Measurements from ENCODE around the gene XPNPEP3.
"Not testable (repeated sequence)": the region's sequence is repeated elsewhere in the genome, so short reads cannot be mapped to it uniquely, and the experiment has no call there.

XPNPEP3 gene

DNA sequence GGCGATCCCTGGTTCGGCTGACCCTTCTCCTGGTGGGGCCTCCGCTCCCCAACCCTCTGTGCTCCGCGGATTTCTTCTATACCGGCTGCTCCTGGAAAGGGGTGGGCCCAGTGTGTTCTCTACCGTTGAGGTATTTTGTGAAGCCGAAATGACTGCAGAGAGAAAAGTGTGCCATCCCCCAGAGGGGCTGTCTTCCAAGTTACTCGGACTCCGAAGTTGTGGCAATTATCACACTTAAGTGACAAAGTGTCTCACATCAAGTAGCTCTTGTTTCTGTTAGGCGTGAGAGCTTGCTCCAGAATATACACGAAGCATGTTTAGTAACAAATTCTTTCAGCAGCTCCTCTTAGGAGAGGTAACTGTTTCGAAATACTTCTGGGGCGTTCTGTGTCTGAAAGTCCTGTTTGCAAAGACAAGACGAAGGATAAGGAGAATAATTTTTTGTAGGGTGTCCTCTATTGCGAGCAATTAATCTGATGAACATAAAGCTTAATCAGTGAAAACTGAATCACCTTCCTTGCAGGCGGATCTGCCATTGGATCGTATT, 434 bp downstream of the XPNPEP3 start:
- no peak for DNase-seq (ENCODE audit: low read depth)

- DNase-seq (ENCODE audit: low read depth), result no peak
Observed at GRCh38 chr22:40862013-40862412, 5.1 kb downstream of the XPNPEP3 start, which contains the start of gene DNAJB7. Gene DNAJB7 (minus strand): TSS chr22:40862113. CDS start chr22:40861994, 119 bp downstream.

DNA sequence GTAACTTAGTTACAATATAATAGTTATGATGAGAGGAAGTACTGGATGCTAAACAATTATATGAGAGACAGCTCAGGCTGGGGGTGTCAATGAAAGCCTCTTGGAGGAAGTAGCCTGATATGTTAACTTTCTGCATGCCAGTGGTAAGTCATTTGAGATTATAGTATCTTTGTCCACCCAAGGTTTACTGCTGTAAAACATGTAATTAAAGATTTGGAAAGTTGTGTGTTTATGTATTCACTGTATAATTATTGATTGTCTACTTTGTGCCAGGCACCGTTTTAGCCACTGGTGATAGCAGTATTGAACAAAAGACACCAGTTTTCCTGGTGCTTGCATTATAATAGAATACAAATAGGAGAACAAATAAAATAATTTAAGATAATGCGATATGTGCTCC, 5.6 kb downstream of the XPNPEP3 start:
- DNase-seq (ENCODE audit: low read depth), result no peak

DNA sequence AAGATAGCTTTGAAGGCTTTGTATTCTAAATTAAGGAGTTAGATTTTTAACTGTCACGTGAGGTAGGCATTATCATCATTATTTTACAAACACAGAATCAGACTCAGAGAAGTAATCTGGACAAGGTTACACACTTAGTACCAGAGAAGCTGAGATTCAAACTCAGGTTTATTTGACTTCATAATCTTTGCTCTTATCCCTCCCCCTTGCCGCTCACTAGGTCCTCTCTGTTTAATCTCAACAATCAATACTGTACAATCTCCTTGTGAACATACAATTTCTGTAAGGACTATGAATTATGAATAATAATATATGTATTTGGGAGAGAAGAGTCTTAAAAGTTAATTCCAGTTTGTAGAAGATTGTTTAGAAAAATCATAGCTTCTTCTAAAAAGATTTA, 10.2 kb downstream of the XPNPEP3 start:
- DNase-seq (ENCODE audit: low read depth), result no peak

DNA sequence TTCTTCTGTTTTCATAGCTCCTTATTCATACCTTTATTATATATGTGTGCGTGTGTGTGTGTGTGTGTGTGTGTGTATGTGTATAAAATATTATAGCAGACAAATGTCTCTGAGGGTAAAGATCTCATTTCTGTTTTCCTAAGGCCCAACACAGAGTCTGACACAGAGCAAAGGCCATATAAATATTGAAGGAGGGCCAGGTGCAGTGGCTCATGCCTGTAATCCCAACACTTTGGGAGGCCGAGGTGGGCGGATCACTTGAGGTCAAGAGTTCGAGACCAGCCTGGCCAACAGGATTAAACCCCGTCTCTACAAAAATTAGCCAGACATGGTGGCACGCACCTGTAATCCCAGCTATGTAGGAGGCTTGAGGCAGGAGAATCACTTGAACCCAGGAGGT, 11.4 kb downstream of the XPNPEP3 start:
- DNase-seq (ENCODE audit: low read depth), result not testable (repeated sequence)

DNA sequence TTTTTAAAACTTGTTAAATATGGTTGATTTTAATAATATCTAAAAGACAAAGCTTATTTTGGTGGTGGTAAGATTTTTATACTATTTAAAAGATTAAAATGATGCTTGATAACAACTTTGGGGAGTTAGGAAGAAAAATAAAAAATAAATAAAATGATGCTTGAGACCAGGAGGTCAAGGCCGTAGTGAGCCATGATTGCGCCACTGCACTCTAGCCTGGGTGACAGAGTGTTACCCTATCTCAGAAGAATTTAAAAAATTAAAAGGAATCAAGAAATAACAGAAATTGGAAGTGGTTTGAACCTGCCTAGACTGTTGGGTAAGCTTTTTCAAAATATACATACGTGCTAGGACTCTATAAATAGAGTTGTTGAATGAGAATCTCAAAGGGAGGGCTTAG, 17.1 kb downstream of the XPNPEP3 start:
- DNase-seq (ENCODE audit: low read depth), result no peak

DNA sequence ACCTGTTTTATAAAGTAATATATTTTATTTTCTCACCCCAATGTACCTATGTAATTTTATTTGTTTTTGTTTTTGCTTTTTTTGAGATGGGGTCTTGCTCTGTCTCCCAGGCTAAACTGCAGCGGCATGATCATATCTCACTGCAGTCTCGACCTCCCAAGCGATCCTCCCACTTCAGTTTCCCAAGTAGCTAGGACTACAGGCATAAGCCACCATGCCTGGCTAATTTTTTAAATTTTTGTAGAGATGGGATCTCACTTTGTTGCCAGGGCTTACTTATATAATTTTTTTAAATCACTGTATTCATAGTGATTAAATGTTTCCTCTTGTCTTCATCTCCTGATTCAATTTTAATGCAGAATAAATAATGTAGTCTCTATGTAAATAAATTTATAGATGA, 18.2 kb downstream of the XPNPEP3 start:
- DNase-seq (ENCODE audit: low read depth), result no peak

DNA sequence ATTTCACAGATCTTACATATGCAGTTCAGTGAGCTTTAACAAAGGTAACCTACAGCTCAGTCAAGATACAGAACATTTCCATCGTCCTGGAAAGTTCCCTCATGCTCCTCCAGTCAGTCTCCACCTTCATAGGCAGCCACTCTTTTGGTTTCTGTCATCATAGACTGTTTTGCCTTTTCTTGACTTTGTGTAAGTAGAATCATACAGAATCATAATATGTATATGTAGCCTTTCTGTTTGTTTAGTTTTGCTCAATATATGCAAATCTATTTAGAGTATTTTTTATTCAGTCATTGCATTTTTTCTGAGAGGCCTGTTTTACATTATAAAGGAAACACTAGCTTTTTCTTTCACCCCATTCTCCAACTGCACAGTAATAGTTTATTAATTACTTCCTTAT, 20.0 kb downstream of the XPNPEP3 start:
- DNase-seq (ENCODE audit: low read depth), result no peak

GRCh38 chr22:40877488-40877887, 20.5 kb downstream of the XPNPEP3 start:
- no peak for DNase-seq (ENCODE audit: low read depth)

GRCh38 chr22:40878922-40879321, 22.0 kb downstream of the XPNPEP3 start:
- no peak for DNase-seq (ENCODE audit: low read depth)

DNA sequence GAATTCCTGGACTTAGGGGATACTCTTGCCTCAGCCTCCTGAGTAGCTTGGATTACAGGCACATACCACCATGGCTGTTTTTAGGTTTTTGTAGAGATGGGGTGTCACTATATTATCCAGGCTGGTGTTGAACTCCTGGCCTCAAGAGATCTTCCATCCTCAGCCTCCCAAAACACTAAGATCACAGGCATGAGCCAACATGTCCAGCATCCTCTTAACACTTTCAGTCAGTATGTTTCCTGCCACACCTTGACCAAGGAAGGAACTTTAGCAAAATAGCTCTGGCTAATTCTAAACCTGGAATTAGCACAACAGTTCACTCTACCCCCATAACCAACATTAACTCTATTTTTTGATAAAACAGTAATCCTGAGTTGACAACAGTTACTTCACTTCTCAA, 32.2 kb downstream of the XPNPEP3 start:
- no peak for DNase-seq (ENCODE audit: low read depth)

- DNase-seq (ENCODE audit: low read depth), result no peak
Observed at GRCh38 chr22:40890881-40891280, 33.9 kb downstream of the XPNPEP3 start.

- DNase-seq (ENCODE audit: low read depth), result no peak
Observed at GRCh38 chr22:40894417-40894816, 37.5 kb downstream of the XPNPEP3 start.

- DNase-seq (ENCODE audit: low read depth), result no peak
Observed at GRCh38 chr22:40898850-40899357, 42.0 kb downstream of the XPNPEP3 start.

- no peak for DNase-seq (ENCODE audit: low read depth)
Observed at GRCh38 chr22:40904101-40904500, 47.2 kb downstream of the XPNPEP3 start.

DNA sequence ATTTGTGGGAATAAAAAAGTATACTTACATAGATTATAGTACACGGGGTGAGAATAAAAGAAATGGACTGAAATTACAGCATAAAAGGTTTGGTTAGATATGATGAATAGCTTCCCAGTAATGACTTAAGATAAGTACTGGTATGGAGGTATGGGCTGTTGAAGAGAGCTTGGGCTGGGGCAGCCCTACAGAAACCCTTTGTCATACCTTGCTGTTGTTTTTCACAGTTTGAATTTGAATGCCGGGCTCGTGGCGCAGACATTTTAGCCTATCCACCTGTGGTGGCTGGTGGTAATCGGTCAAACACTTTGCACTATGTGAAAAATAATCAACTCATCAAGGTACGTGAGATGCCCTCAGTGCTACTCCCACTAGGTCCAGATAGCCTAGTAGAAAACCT, 51.9 kb downstream of the XPNPEP3 start:
- DNase-seq (ENCODE audit: low read depth), result no peak

GRCh38 chr22:40911772-40912171, 54.8 kb downstream of the XPNPEP3 start:
- DNase-seq (ENCODE audit: low read depth), result no peak

GRCh38 chr22:40912987-40913386, 56.0 kb downstream of the XPNPEP3 start:
- not testable (repeated sequence) for DNase-seq (ENCODE audit: low read depth)

- DNase-seq (ENCODE audit: low read depth), result no peak
Observed at GRCh38 chr22:40919446-40919845, 62.5 kb downstream of the XPNPEP3 start.

DNA sequence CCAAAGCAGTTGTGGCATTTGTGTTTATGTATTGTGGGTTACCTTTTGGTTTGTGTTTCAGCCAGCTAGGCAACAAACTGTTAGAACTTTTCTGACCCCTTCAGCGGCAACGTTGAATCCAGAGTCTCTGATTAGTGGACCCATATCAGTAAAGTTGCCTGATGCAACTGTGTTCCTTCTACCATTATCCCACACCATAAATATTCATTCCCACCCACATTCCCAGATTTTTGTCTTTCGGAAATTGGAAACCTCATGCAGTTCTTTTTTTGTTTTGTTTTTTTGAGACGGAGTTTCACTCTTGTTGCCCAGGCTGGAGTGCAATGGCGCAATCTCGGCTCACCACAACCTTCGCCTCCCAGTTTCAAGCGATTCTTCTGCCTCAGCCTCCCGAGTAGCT, 63.6 kb downstream of the XPNPEP3 start:
- no peak for DNase-seq (ENCODE audit: low read depth)

DNA sequence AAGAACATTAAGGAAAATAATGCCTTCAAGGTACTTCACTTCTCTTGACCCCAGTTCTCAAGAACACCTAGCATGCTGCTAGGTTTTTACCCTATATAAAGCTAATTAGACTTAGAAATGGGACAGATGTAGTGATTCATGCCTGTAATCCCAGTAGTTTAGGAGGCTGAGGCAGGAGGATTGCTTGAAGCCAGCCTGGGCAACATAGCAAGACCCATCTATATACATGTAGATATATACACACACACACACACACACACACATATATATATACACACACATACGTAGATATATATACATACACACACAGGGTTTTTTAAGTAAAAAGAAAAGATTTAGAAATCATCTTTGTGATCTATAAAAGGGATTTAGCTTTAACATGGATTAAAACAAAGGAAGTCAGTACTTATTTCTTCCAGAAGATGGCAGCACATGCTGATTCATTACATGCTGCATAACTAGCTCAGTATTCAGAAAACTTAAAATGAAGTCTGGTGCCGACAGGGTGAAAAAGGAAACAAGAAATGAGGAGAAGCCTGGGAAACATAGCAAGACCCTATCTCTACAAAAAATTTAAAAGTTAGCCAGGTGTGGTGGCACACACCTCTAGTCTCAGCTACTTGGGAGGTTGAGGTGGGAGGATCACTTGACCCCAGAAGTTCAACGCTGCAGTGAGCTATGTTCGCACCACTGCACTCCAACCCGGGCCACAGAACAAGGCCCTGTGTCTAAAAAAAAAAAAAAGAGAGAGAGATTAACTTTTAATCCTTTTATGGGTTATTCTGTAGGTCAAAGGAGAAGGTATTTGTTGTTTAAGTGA, 65.7 kb downstream of the XPNPEP3 start:
- DNase-seq (ENCODE audit: low read depth), result no peak

DNA sequence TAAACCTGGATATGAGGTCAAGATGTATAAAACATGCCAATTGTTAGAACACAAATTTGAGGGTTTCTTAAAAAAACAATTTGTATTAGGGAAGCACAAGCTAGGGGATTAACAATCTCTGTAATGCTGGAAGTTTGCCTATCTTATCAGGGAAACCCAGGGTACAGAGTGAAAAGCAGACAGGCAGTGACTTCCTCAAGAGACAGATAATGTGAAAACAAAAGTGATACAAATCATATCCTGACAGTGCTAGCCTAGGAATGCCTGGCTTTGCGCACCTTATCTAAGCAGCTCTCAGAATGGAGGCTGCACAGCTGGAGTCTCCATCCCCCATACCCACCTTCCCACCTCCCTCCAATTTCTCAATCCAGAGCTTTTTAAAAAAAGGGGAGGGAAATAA, 71.7 kb downstream of the XPNPEP3 start:
- no peak for DNase-seq (ENCODE audit: low read depth)

GRCh38 chr22:40932396-40932795, 75.4 kb downstream of the XPNPEP3 start:
- DNase-seq (ENCODE audit: low read depth), result no peak

- no peak for DNase-seq (ENCODE audit: low read depth)
Observed at GRCh38 chr22:40939202-40939601, 82.3 kb downstream of the XPNPEP3 start.
